PC-3 (cell line): ENCODE results near the gene NFATC2.

Source experiments
- CTCF ChIP-seq: fragments of 300-600 bp; sonication (generic); conservative IDR thresholded peaks from 2 replicates; pipeline ENCODE4 v1.5.1; 2017; ENCODE audit warnings: antibody characterized with exemption, low read depth, mild to moderate bottlenecking, low read length
- EZH2 ChIP-seq: fragments of 300-600 bp; sonication (generic); IDR thresholded peaks from one replicate; pipeline ENCODE4 v1.6.1; 2017; ENCODE audit warnings: antibody characterized with exemption, mild to moderate bottlenecking, low read length; ENCODE audit not compliant: unreplicated experiment
- EZH2phosphoT487 ChIP-seq: fragments of 300-600 bp; sonication (generic); IDR thresholded peaks from 2 replicates; pipeline ENCODE4 v1.6.1; 2018; ENCODE audit warnings: mild to moderate bottlenecking, antibody characterized with exemption, low read length, borderline replicate concordance

DNA sequence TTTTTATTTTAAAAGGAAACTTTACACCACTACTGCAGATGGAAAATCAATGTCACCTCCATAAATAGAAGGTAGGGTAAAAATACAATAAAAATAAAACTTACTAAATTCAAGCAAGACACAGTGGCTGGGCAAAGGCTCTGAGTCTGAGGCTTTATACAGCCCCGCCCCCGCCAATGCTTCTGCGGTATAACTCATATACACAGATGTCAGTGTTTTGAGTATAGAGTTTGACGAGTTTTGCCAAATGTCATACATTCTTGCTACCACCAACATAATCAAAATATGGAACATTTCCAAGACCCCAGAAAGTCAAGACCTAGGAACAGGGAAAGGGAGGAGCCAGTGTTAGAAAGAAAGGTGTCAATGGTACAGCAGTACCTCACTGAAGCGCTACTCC is 12.8 kb downstream of the NFATC2 start:
- no peak for TF ChIP-seq EZH2
- no peak for TF ChIP-seq CTCF
- no peak for TF ChIP-seq EZH2phosphoT487
